A673 (cell line): ENCODE measurements around the gene GDPD3.

Experiments used
- CTCF ChIP-seq: fragments of 300-800, 200-600 bp; sonication (generic); conservative IDR thresholded peaks from 2 replicates; pipeline ENCODE4 v1.5.1; 2017; ENCODE audit warnings: low read depth, mild to moderate bottlenecking, antibody characterized with exemption, low read length, moderate library complexity, mixed read lengths
- EZH2 ChIP-seq: fragments of 200-600 bp; sonication (generic); IDR thresholded peaks from 2 replicates; pipeline ENCODE4 v1.6.1; 2017; ENCODE audit warnings: borderline replicate concordance, low read depth, mild to moderate bottlenecking, mixed read lengths, antibody characterized with exemption, low read length; ENCODE audit not compliant: poor library complexity, severe bottlenecking

GRCh38 chr16:30075503-30076275 lies 37.6 kb downstream of the GDPD3 start, which contains the start of gene PPP4C:
- TF ChIP-seq EZH2 (no peak), CTCF (no peak)
